ENCODE data around the gene DRICH1. TPM values are rescaled to one million over a fixed set of nuclear protein-coding genes. Genes with fewer than 3 reads are reported as not detected.
"Not testable (repeated sequence)": the region's sequence is repeated elsewhere in the genome, so short reads cannot be mapped to it uniquely, and the experiment has no call there.

Gene DRICH1
- total RNA-seq, 6 donors from 2014 or later = 0.30 to 5.8 (median 0.81) TPM; not detected in 1

- H3K27ac ChIP-seq = no peak overlapping the region
- H3K27me3 ChIP-seq = no peaks in the 10 kb centered on the region
- H3K9me3 ChIP-seq = no peaks in the 10 kb centered on the region
- ATAC-seq (ENCODE audit: low FRiP score in 2 of 2) (no peak), DNase-seq (no peak)
- WGBS, 2 donors = 90 to 95% methylated on average over 7 to 9 of the region's 9 CpGs
- no peaks in the 10 kb centered on the region for H3K4me1 ChIP-seq
- no peaks in the 10 kb centered on the region for H3K36me3 ChIP-seq
- TF ChIP-seq POLR2A (IDR thresholded peaks at IDR 0.05) (no peak), CTCF (IDR thresholded peaks at IDR 0.05) (no peak), POLR2AphosphoS5 (IDR thresholded peaks at IDR 0.05) (no peak), EP300 (IDR thresholded peaks at IDR 0.05) (no peak)
- H3K4me3 ChIP-seq = no peak overlapping the region
These were observed 33.2 kb downstream of the DRICH1 start for GRCh38 chr22:23598805-23599518.

GRCh38 chr22:23597576-23598268 lies 34.4 kb downstream of the DRICH1 start:
- not testable (repeated sequence) for DNase-seq; H3K4me1 ChIP-seq; H3K27ac ChIP-seq; H3K36me3 ChIP-seq; H3K4me3 ChIP-seq; ATAC-seq (ENCODE audit: low FRiP score in 2 of 2); H3K9me3 ChIP-seq; H3K27me3 ChIP-seq
- WGBS, 2 donors = 76 to 89% methylated on average over 5 of the region's 7 CpGs

GRCh38 chr22:23595904-23596303 lies 36.2 kb downstream of the DRICH1 start:
- not testable (repeated sequence) for DNase-seq; H3K27ac ChIP-seq; H3K4me3 ChIP-seq; H3K36me3 ChIP-seq; H3K4me1 ChIP-seq; H3K9me3 ChIP-seq; H3K27me3 ChIP-seq; ATAC-seq (ENCODE audit: low FRiP score in 2 of 2)
- 38 to 39% methylated on average over 6 of the region's 6 CpGs for WGBS, 2 donors

- H3K4me1 ChIP-seq = no peaks in the 10 kb centered on the region
- H3K36me3 ChIP-seq = no peaks in the 10 kb centered on the region
- no peak for TF ChIP-seq EP300 (IDR thresholded peaks at IDR 0.05)
- no peak for TF ChIP-seq CTCF (IDR thresholded peaks at IDR 0.05)
- no peak for TF ChIP-seq POLR2AphosphoS5 (IDR thresholded peaks at IDR 0.05)
- no peaks in the 10 kb centered on the region for H3K9me3 ChIP-seq
- no peak overlapping the region for H3K4me3 ChIP-seq
- 77 to 97% methylated on average over 7 of the region's 7 CpGs for WGBS, 2 donors
- ATAC-seq (ENCODE audit: low FRiP score in 2 of 2) = no peak
- no peak for DNase-seq
- no peaks in the 10 kb centered on the region for H3K27me3 ChIP-seq
- no peak overlapping the region for H3K27ac ChIP-seq
These were observed 40.3 kb downstream of the DRICH1 start for GRCh38 chr22:23591846-23592245.

GRCh38 chr22:23591201-23591791 lies 40.8 kb downstream of the DRICH1 start:
- ATAC-seq (ENCODE audit: low FRiP score in 2 of 2) = peak; percentile 54 to 70
- H3K4me1 ChIP-seq = no peaks in the 10 kb centered on the region
- no peak overlapping the region for H3K27ac ChIP-seq
- no peaks in the 10 kb centered on the region for H3K36me3 ChIP-seq
- WGBS, 2 donors = 38 to 47% methylated on average over 11 of the region's 11 CpGs
- TF ChIP-seq CTCF (IDR thresholded peaks at IDR 0.05) (peak; percentile 52 to 79 (median 64)), EP300 (IDR thresholded peaks at IDR 0.05) (no peak), POLR2AphosphoS5 (IDR thresholded peaks at IDR 0.05) (no peak)
- no peak overlapping the region for H3K4me3 ChIP-seq
- peak in 1 of 2 donors; percentile 47 for DNase-seq
- H3K27me3 ChIP-seq = no peaks in the 10 kb centered on the region
- no peaks in the 10 kb centered on the region for H3K9me3 ChIP-seq
